GM12874 (cell line): ENCODE measurements around the gene RAET1L.

Experiments
- CTCF ChIP-seq: IDR thresholded peaks from 2 replicates; pipeline ENCODE4 v1.5.1; 2011; ENCODE audit warnings: low read depth, mild to moderate bottlenecking, control low read depth, low read length, moderate library complexity; ENCODE audit not compliant: insufficient read depth

The RAET1L gene

DNA sequence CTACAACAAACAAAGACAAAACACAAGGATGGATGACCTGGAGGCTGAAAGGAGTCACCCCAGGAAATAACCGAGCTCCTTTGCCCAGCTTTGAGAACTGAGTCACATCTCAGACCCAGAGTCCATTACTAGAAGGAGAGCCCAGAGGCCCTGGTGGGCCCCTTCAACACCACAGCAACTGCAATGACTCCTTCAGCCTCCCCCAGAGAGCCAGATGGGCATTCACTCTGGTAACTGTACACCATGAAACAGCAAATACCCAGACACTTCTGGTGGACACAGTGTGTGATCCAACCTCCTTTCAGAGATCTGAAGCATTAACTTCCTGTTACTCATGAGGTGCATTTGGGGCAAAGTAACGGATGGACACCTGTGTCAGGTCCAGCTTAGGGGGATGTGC, 22.6 kb downstream of the RAET1L start:
- no peak for TF ChIP-seq CTCF

GRCh38 chr6:150001295-150002008, 23.9 kb downstream of the RAET1L start:
- TF ChIP-seq CTCF = no peak

DNA sequence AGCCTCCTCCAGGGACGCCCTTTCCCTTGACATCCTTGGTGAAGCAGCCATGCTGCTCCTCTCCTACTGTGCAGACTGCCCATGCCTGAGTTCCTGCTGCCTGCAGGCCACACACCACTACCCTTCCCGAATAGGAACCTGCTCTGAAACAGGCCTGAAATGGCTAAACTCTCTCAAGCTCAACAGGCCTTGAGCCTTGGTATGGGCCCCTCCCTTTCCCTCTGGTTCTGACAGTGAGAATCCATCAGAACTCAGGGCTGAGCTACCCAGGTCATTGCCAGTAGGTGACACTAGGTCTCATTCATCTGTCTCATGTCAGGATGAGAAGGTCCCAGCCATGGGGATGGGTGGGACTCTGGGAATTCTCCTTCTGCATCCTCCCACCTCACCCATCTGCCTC, 25.7 kb downstream of the RAET1L start:
- TF ChIP-seq CTCF = no peak

DNA sequence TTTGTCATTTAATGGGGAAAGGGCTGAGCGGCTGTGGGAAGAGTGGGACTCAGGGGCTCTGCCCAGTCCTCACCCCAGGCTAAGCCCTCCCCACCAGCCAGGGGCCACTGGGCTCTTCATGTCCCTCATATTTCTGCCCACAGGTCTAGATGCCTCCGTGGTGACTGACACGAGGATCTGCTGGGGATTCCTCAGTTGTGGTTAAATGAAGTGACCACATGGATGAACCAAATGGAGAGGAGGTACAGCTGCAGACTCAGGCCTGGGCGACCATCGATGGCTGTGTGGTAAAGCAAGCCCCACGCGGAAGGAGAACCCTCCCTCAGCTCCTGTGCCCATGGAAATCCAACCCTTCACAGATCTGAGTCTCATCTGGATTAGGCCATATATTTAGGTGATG, 29.4 kb downstream of the RAET1L start:
- TF ChIP-seq CTCF = no peak

DNA sequence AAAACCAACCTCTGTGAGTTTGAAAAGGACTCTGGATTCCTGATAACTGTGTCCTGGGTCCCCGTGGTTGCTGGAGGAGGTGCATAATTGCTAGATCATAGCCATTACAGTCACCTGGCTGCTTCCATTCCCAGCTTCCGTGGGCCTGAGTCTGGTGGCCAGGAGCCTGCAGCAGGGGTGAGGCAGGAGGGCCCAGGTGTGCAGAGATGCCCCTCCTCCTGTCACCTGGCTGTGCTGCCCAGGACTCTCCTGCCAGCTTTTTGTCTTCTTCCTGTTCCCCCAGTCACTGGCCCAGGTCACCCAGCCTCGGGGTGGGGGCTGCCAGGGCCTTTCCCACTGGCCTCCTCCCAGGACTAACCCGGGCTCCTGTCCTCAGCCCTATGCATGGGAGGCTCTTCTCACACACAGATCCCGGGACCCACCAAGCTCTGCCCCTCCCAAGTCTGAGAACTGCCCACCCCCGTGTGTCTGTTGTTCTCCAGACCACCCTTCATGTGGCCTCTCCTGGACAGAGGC, 30.0 kb downstream of the RAET1L start:
- no peak for TF ChIP-seq CTCF

DNA sequence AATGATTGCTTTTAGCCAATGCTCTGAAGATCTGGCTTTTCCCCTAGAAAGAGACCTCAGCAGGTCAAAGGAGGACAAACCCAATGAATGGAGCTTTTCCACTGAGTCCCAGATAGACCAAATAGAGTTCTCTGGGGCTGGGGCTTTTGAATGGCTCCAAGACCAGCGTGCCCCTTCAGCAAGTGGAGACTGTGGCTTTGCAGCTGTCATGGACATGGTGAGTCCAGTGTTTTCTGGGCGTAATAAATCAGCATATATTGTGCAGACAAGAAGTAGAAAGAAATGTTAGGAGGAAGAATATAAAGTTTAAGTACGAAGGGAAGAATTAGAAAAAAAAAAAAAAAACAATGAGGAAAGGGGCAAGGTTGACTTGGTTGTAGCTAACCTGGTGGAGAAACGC, 33.5 kb downstream of the RAET1L start:
- no peak for TF ChIP-seq CTCF

- TF ChIP-seq CTCF = no peak
Observed at GRCh38 chr6:149990661-149991471, 34.5 kb downstream of the RAET1L start.
